Epithelial cell of esophagus (primary cell): ENCODE results near the gene PLA2G2E.
"Not testable (repeated sequence)": the region's sequence is repeated elsewhere in the genome, so short reads cannot be mapped to it uniquely, and the experiment has no call there.

Experiments used
- DNase-seq: peaks from one replicate; pipeline ENCODE4 v3.0.0; 2010; ENCODE audit warnings: low read depth
- H3K4me3 ChIP-seq: 2 replicates; pipeline ENCODE4 v1.5.1; 2011; ENCODE audit warnings: mild to moderate bottlenecking, low read length, control low read depth
- CTCF ChIP-seq: IDR thresholded peaks from 2 replicates; pipeline ENCODE4 v1.5.1; 2011; ENCODE audit warnings: low read depth, mild to moderate bottlenecking, low read length, control low read depth, inconsistent platforms; ENCODE audit not compliant: insufficient read depth; ENCODE audit errors: missing control alignments

PLA2G2E gene

DNA sequence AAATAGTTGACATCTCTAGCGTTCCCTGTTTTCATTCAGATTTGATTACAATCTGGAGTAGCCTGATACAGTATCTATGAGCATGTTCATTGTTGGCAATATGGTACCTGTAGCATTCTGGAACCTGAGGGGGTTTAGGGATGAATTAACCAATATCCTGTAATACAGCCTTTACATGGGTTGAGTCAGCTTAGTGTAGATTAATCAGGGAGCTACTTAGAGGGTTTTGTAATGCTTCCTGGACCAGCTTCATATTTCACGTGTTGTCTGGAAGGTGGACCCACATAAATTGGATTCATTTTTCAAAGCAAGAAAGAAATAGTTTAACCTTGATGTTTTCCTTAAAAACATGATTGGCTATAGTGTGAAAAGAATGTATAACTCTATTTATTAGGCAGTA is 37.6 kb downstream of the PLA2G2E start:
- DNase-seq = peak; percentile 66
- no peak overlapping the region for H3K4me3 ChIP-seq
- no peak for TF ChIP-seq CTCF

DNA sequence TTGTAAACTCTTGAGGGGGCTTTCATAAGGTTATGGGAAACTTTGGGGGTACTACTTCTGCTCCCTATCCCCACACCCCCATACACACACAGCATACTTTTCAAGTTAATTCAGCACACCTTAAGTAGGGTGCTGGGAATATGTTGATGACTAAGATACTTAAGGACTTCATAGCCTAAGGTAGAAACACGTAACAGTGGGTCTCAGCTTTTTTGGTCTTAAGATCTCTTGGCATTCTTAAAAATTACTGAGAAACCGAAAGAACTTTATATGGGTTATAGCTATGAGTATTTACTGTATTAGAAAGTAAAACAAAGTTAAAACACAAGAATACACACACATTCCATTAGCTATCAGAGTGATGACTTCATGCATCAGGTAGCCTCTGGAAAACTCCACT is 39.1 kb downstream of the PLA2G2E start:
- H3K4me3 ChIP-seq = no peak overlapping the region
- peak; percentile 54 for DNase-seq
- no peak for TF ChIP-seq CTCF

DNA sequence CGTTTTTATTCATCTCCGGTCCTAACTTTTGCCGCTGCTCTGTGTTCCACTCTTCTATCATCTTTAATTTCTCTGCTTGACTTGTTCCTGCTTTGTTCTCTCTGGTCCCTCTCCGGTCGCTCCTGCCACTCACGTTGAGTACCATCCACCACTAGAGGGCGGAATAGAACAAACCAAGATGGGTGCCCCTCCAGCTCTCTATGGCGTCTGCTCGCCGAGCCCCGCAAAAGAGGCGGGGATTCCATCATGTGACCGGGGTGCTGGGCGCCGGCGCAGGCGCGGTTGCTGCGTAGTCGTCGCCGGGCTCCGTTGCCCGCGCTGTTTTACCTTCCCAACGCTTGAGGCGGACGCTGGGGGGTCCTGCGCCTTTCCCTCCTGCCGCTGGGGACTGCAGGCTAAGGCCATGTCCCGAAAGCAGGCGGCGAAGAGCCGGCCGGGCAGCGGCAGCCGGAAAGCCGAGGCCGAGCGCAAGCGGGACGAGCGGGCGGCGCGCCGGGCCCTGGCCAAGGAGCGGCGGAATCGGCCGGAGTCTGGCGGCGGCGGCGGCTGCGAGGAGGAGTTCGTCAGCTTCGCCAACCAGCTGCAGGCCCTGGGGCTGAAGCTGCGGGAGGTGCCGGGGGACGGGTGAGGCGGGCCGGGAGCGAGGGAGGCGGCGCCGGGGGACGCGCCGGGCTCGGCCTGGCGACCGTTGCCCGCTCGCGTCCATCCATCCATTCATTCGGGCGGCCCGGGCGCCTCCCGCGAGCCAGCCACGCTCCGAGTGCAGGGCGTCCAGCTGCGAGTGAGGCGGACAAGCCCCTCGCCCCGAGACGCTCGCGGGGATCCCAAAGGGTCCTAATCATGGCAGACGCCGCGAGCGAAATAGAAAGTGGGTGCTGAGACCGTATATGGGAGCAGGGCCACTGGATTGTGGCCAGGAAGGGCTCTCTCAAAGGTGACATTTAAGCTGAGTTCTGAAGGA is 41.0 kb downstream of the PLA2G2E start, which contains the start of gene OTUD3:
OTUD3 (plus strand) TSS at position 285 of the 961 bp plus-strand sequence; CDS start at position 404, 119 bp downstream.
- DNase-seq = peak; percentile 98
- H3K4me3 ChIP-seq = peak within 1 kb of the TSS; percentile 70
- TF ChIP-seq CTCF = peak; percentile 93

GRCh38 chr1:19880841-19881240 is 42.6 kb downstream of the PLA2G2E start:
- H3K4me3 ChIP-seq, DNase-seq: not testable (repeated sequence)

- no peak for DNase-seq
- no peak overlapping the region for H3K4me3 ChIP-seq
- no peak for TF ChIP-seq CTCF
Measured at GRCh38 chr1:19879661-19880060, 43.8 kb downstream of the PLA2G2E start.

DNA sequence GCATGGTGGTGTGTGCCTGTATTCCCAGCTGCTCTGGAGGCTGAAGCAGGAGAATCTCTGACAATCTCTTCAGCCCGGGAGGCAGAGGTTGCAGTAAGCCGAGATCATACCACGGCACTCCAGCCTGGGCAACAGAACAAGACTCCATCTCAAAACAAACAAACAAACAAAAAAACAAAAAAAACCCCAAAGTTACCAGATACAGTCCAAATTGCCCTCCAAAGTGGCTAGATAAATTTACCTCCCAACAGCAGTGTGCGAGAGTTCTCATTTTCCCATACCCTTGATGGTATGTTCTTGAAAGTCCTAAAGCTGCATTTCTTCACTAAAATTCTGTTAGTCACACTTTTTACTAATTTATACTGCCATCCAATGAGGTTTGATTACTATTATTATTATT is 44.2 kb downstream of the PLA2G2E start:
- TF ChIP-seq CTCF = no peak

GRCh38 chr1:19878637-19878985 is 44.8 kb downstream of the PLA2G2E start:
- no peak for DNase-seq
- no peak for TF ChIP-seq CTCF

More for the DNA sequence above, 44.2 kb downstream of the PLA2G2E start:
- DNase-seq = no peak
- no peak overlapping the region for H3K4me3 ChIP-seq

More at GRCh38 chr1:19878637-19878985, 44.8 kb downstream of the PLA2G2E start:
- no peak overlapping the region for H3K4me3 ChIP-seq
